Astrocyte of the cerebellum (primary cell): ENCODE data around the gene UST.
"Not testable (repeated sequence)": the region's sequence is repeated elsewhere in the genome, so short reads cannot be mapped to it uniquely, and the experiment has no call there.

Experiments
- DNase-seq: peaks from one replicate; pipeline ENCODE4 v3.0.0-alpha.2; 2011; ENCODE audit warnings: low read depth
- H3K4me3 ChIP-seq: 2 replicates; pipeline ENCODE4 v1.5.1; 2011; ENCODE audit warnings: mild to moderate bottlenecking, low read depth, low read length, moderate library complexity
- in situ Hi-C: cut with HindIII; loops from 2 replicates; pipeline ENCODE4 v1.10.0; 2017; ENCODE audit warnings: low sequenced_read_pairs
- TF ChIP-seq, protein P1 (sequence below): IDR thresholded peaks from 2 replicates; pipeline ENCODE4 v1.5.1; 2012; ENCODE audit warnings: low read length, low read depth, moderate library complexity, mild to moderate bottlenecking; ENCODE audit errors: missing control alignments

The UST gene

DNA sequence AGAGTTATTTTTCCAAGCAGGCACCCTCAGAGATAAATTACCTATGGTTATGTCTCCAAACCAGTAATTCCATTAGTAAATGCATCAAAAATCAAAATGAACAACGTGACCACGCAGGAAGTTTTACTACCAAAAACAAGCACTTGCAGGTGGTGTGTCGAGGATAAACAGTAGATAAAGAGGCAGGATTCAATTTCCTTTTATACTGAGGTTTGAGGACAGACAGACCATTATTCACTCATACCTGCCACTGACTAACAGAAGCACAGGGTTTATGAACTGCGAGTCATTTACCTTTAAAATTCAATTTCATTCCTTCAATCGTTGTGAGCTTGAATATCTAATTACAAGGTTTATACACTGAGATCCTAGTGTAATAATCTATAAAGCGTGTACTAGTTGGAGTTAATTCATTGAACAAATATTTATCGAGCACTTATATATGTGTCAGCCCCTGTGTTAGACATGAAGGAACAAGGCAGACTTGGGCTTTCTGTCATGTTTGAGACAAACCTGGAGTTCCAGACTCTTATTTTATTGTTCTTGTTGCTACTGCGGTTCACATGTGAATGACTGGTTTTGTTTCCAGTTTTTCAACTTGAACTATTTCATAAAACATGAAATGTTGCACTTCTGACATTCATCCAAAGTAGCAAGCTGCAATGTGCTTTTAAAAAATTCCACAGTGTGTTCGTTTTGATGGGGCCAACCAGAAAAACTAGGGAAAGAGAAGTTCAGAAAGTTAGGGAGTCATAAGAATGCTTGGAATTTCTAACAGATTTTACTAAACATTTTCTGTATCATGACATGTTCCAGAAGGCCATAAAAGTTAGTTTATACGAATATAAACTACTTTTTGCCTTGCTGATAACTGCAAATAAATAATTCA, 205.6 kb downstream of the UST start:
- TF ChIP-seq, protein P1, sequence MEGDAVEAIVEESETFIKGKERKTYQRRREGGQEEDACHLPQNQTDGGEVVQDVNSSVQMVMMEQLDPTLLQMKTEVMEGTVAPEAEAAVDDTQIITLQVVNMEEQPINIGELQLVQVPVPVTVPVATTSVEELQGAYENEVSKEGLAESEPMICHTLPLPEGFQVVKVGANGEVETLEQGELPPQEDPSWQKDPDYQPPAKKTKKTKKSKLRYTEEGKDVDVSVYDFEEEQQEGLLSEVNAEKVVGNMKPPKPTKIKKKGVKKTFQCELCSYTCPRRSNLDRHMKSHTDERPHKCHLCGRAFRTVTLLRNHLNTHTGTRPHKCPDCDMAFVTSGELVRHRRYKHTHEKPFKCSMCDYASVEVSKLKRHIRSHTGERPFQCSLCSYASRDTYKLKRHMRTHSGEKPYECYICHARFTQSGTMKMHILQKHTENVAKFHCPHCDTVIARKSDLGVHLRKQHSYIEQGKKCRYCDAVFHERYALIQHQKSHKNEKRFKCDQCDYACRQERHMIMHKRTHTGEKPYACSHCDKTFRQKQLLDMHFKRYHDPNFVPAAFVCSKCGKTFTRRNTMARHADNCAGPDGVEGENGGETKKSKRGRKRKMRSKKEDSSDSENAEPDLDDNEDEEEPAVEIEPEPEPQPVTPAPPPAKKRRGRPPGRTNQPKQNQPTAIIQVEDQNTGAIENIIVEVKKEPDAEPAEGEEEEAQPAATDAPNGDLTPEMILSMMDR, result no peak
- H3K4me3 ChIP-seq, result no peak overlapping the region
- in situ Hi-C loops, result no loop called here
- no peak for DNase-seq

DNA sequence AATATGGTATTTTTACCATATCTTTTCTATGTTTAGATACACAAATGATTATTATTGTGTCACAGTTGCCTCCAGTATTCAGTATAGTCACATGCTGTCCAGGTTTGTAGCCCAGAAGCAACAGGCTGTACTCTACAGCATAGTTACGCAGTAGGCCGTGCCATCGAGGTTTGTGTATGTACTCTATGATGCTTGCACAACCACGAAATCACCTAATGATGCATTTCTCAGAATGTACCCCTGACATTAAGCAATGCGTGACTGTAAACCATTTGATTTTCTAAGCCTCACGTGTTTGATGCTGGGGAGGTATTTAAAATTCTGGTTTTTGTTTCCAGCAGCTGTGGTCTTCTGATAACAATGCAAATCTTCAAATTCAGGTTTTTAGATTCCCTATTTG, 207.6 kb downstream of the UST start:
- no peak overlapping the region for H3K4me3 ChIP-seq
- no peak for DNase-seq
- in situ Hi-C loops, result no loop called here
- TF ChIP-seq, protein P1, result no peak

DNA sequence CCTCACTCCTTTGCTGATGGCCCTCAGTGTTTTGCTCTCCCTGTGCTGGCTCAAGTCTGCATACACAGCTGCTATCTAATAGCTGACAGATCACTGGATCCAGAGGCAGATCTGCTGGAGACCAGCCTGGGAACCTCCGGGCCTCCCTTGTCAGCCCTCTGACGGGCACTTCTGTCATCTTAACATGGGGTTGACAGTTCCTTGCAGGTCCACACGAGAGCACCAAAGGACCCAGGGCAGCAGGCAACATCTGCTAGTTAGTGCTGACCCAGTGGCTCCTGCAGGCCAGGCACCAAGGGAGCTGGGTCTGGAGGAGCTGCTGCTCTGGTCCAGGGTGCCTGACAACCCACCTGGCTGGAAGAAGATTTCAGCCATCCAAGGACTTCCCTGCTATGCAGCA, 208.1 kb downstream of the UST start:
- DNase-seq, result no peak
- in situ Hi-C loops, result no loop called here
- TF ChIP-seq, protein P1, result no peak
- no peak overlapping the region for H3K4me3 ChIP-seq

DNA sequence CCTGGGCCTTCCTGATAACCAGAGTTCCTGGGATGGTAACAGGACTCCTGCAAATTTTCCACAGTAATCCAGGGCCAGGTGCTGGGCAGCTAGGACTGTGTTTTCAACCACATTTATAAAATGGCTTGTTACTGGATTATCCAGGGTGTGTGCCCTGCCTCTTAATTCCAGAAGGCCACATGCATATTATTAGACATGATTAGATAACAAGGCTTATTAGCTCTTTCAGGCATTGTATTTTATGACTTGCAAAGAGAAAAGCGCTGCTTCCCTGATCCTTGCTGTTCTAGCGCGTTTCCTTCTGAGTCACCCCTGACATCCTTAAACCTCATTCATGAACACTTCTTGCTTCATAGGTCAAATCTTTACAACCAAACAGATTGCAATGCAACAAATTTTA, 208.6 kb downstream of the UST start:
- in situ Hi-C loops, result no loop called here
- TF ChIP-seq, protein P1, result no peak
- no peak overlapping the region for H3K4me3 ChIP-seq
- DNase-seq, result no peak

DNA sequence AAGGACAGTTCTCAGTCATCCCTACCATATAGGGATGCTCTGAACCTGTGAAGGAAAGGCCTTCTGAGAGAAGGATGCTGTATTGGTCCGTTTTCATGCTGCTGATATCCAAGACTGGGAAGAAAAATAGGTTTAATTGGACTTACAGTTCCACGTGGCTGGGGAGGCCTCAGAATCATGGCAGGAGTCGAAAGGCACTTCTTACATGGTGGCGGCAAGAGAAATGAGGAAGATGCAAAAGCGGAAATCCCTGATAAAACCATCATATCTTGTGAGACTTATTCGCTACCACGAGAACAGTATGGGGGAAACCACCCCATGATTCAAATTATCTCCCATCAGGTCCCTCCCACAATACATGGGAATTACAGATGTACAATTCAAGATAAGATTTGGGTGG, 209.3 kb downstream of the UST start:
- DNase-seq, H3K4me3 ChIP-seq: not testable (repeated sequence)

DNA sequence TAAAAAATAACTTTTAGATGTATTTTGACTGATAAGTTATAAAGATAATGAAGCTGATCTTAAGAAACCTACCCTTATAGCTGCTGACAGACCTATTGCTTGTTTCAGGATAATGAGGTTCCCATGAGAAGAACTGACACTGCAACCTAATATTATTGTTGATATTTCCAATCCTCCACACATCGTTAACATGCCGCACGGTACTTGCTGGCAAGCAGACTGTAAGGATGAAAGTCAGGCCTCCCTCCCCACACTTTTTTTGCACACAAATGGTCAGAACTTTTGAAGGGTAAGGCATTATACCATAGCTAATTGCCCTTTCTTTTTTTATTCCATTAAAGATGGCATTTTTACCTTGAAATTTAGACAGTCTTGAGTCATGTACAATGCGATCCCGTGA, 210.9 kb downstream of the UST start:
- in situ Hi-C loops, result no loop called here
- no peak overlapping the region for H3K4me3 ChIP-seq
- TF ChIP-seq, protein P1, result no peak
- DNase-seq, result no peak

More for the DNA sequence above, 209.3 kb downstream of the UST start:
- in situ Hi-C loops, result not testable (repeated sequence)

DNA sequence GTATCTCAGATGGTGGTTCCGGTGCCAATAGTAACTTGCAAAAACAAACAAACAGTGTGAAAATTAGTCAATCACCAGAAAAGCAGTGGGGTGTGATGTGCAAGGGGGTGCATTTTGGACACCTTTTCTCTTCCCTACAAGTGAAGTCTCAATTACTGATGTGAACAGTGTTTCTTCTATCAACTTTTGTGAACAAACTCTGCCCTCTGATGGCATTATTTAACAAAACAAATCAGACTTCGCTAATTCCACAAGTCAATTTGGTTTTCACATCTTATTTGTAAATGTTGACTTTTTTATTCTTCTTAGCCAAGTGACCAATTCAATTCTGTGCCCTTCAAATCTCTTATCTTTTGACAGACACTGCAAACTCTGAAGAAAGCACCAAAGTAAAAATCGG, 212.2 kb downstream of the UST start:
- TF ChIP-seq, protein P1, result no peak
- DNase-seq, result no peak
- no peak overlapping the region for H3K4me3 ChIP-seq
- in situ Hi-C loops, result no loop called here
